Activated T-cell treated with anti-CD3 and anti-CD28 coated beads, Interleukin-2, amount 50 U/mL, for 1 hour (primary cell): ENCODE measurements around the gene SLC25A48.

Experiments
- DNase-seq: peaks from one replicate; pipeline ENCODE4 v3.0.0-alpha.2; 2020

SLC25A48 gene, protein sequence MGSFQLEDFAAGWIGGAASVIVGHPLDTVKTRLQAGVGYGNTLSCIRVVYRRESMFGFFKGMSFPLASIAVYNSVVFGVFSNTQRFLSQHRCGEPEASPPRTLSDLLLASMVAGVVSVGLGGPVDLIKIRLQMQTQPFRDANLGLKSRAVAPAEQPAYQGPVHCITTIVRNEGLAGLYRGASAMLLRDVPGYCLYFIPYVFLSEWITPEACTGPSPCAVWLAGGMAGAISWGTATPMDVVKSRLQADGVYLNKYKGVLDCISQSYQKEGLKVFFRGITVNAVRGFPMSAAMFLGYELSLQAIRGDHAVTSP

DNA sequence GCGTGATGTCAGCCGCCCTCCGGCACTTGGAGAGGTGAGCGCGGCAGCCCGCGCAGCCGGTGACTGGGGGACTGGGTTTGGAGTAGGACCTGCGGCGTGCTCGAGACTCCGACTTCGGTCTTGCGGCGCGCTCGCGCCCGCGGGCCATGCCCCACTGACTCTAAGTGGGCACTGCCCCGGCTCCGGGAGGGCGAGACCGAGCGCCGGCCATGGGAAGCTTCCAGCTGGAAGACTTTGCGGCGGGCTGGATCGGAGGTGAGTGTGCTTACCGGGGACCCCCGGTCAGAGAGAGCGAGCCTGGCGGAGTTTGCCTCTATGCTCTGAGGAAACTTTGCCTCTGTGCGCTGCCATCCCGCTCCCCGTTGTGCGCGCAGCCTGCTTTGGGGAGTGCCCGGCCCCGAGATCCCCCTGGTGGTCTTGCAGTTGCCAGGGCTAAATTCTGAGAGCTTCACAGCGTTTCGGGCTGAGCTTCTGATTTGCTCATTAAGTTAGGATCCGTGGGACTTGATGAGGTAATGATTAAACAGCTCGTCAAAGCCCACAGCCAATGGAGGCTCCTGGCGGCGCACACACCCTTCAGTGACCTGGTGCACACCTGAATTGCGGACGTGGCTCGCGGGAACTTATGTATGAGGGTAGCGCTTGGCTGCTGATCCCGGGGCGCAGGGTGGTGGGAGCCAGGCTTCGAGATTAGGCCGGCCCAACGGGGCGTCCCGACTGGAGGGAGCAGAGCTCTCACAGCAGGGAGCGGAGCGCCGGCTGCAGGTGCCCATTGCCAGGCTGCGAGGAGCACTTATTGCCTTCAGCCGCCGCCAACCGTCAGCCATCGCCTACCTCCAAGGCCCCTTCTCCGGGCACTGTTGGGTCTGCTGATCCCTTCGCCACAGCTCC lies at the start of gene SLC25A48:
SLC25A48 (plus strand) TSS at position 25 of the 891 bp plus-strand sequence; CDS start at position 210, 185 bp downstream.
- DNase-seq, result no peak

DNA sequence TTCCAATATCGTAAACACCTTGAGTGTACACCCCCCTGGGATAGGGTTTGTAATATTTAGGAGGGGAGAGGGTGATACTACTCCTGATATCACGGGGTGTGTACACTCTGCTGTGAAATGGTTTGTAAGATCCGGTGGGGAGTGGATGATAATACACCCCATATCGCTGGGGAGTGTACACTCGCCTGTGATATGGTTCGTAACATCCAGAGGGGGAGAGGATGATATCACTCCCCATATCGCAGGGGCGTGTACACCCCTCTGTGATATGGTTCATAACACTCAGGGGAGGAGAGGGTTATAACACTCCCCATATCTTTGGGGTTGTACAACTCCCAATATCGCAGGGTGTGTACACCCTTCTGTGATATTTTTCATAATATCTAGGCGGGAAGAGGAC lies 33.8 kb upstream of the SLC25A48 start:
- DNase-seq, result no peak

DNA sequence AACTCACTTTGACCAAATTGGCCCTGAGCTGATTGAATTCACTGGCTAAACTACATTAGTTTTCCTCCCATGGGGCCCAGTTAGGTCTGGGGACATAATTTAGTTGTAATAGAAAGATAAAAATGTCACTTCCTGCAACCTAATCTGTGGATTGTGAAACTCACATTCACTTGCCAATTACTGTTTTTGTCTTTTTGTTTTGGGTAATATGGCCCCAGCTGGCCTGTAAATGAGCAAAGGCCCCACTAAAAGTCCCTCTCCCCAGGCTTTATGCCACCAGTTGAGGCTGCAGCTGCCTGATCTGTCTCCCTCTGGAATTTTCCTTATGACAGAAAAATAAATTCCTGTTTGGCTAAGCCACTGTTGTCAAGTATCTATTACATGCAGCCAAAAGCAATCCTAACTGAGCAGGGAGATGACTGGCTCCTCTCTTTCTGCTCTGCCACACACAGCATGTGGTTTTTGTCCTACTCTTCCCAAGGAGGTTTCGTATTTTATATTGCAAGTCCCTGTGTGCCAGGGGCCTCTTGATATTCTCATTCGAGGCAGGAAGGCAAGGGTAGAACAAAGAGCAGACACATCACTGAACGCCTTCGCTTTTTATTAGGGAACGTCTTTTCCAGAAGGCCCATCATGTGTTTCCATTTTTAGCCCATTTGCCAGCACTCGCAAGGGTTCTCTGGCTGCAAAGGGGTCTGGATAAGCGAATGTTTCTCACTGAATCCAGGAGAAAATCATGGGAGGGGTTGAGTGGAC lies 24.1 kb upstream of the SLC25A48 start:
- no peak for DNase-seq

DNA sequence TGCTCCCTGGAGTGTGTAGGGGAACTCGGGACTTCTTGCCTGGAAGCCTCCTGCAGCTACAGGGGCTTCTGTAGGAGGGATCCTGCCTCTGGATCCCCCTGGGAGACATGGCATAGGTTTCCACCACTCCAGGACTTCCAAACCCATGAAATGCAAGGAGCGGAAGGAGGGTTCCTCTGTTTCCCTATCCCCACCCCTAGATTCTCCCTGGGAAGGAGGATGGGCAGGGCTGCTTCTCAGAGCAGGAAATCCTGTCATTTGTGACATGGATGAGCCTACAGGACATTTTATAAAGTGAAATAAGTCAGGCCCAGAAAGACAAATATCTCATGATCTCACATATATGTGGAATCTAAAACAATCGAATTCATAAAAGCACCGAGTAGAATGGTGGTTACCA lies 23.5 kb upstream of the SLC25A48 start:
- no peak for DNase-seq

DNA sequence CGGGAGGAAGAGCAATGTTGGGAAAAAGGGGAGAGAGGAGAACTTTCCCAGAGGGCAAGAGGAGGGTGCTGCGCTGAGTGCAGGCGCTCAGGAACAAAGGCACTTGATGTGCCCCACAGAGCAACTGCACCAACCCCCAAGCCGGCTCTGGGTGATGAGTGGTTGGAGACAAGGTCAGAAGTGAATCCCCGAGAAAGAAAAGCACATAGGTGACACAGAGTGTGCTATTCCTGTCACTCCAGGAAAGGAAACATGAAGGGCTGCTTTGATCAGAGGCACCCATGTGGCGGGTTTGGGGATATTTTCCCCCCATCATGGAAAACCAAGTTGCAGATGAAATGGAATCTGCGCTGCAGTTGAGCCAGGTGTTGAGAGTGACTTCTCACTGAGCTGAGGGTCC lies 20.7 kb upstream of the SLC25A48 start:
- no peak for DNase-seq

DNA sequence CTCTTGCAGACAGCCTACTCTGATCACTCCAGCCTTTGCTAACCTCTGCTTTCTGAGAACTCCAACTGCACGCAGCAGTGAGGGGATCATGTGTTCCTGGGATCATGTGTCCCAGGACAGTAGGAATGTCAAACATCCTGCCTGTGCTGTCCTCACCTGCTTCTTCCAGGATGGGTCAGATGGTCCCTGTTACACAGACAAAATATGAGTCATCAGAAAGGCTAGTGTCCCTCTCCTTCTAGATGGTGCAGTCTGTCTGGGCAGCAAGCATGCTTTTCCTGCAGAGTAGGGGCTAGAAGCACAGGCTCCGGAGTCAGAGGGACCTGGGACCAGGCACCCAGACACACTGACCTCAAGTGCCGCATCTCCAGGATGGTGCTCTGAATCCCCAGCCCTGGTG lies 20.1 kb upstream of the SLC25A48 start:
- no peak for DNase-seq

DNA sequence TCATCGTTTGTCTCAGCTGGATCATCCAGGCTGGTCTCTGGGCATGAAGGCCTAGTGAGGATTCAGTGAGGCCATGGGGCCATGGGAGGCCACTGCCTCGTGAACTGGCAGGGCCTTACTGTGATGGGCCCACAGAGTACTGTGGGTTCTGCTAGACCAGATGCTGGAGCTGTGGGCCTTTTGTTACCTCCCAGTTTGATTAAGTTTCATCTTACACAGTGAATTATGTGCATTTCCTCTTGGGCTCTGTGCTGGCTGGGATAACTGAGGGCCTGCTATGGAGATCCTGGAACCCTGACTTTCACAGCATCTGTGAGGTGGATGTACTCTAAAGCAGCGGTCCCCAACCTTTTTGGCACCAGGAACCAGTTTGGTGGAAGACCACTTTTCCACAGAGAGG lies 19.7 kb upstream of the SLC25A48 start:
- DNase-seq, result no peak

DNA sequence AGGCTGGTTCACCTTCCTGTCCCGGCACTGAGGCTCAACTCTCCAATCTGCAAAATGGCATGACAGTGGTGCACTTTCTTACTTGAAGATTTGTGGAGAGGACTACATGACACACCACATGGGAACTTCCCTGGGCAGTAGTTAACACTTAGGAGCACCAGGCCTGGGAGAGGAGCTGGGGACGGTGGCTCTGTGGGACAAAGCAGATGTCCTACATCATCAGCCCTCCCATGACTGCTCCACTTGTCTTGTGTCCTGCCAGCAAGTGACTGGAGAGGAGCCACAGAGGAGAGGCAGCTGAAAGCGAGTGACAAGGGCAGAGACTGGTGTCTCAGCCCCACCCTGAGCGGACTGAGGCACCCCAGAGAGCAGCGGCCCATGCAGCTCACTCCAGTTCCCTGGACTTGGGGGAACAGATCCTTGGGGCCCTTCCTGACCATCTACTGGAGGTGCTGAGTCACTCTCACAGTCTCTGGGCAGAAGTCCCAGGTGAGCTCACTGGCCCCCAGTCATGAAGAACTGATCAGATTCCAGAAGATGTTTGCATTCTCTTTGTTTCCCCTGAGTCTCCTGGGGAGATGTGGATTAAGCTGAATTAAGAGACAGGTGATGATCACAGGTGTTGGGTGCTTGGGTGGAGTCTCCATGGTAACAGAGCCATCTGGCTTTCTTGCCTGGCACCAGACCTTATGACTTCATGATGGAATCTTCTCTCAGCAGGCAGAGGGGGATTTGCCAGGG lies 13.2 kb upstream of the SLC25A48 start:
- DNase-seq, result no peak

DNA sequence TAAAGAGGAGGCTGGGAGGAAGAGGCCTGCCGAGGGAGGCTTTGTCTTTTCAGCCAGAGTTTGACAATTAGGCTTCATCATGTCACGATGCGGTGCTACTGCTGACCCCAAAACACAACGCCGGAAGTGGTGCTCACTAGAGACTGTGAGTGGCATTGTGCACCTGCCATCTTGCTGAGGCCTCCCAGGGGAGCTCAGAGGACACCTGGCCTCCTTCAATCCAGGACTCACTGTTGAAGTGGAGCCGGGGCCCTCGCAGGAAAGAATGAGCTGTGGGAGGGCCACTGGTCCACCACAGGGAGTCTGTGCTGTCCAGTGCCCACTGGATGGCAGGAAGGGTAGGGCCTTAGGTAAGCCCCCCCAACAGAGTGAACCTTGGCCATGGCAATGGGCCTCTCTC lies 12.7 kb upstream of the SLC25A48 start:
- no peak for DNase-seq

DNA sequence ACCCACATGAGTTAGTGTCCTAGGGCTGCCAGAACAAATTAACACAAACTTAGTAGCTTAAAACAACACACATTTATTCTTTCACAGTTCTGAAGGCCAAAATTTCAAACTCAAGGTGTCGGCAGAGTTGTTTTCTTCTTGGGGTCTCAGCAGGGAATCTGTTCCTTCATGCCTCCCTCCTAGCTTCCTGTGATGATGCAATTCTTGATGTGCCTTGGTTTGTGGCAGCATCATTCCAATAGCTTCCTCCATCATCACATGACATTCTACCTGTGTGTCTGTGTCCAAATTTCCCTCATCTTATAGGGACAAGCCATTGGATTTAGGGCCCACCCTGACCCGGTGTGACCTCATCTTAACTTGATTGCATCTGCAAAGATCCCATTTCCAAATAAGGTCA lies 12.2 kb upstream of the SLC25A48 start:
- DNase-seq, result no peak

DNA sequence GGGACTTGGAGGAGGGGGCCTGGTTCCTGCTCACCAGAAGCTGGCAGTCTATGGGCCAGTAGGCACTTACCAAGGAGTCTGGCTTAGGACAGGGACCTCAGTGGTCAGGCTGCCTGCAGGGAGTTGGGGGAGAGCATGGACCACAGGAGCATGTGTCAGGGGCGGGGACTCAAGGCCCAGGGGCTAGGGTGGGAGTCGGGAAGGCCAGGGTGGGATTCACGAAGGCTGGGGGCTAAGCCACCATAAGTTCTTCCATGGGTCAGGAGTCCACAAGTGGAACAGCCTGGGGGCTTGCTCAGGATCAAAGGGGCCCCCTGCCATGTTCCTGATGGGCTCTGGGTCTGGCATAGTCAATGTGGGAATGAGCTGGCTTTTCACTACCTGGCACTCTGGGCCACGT lies 11.5 kb upstream of the SLC25A48 start:
- no peak for DNase-seq

DNA sequence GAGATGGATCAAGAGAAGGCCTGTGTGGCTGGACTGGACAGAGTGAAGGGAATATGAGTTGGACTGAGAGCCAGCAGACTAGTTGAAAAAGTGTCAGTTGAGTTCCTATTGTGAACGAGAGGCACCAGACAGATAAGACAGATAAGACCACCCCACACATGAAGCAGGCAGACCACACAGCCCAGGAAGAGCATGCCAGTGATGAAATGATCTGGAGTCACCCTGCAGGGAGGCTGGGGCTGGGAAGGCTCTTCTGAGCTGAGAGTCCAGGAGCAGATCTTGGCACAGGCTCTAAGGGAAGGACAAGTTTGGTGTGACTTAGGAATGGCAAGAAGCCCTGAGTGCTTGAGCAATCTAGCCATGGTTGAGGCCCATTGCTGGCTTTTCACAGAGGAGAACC lies 10.6 kb upstream of the SLC25A48 start:
- DNase-seq, result no peak

DNA sequence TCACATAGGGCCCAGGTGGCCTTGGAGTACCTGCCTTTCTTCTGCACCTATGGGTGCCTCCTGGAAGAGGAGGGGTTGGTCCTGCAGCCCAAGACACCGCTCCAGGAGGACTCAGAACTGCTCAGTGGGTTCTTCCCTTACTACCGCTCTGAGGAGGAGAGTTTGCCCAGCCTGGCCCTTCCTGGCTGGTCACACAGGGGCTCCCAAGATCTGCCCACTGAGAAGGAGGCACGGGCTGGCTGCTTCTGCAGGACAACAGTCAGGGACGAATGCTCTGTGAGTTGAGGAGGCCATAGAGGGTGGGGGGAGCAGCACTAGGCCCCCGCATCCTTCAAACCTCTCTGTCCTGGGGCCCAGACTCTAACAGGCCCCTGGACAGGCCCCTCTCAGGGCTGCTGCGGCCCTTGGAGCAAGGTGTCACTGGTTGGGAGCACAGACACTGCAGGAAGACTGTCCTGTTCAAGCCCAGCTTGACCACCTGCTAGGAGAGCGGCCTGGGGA lies 9.9 kb upstream of the SLC25A48 start:
- DNase-seq, result no peak

DNA sequence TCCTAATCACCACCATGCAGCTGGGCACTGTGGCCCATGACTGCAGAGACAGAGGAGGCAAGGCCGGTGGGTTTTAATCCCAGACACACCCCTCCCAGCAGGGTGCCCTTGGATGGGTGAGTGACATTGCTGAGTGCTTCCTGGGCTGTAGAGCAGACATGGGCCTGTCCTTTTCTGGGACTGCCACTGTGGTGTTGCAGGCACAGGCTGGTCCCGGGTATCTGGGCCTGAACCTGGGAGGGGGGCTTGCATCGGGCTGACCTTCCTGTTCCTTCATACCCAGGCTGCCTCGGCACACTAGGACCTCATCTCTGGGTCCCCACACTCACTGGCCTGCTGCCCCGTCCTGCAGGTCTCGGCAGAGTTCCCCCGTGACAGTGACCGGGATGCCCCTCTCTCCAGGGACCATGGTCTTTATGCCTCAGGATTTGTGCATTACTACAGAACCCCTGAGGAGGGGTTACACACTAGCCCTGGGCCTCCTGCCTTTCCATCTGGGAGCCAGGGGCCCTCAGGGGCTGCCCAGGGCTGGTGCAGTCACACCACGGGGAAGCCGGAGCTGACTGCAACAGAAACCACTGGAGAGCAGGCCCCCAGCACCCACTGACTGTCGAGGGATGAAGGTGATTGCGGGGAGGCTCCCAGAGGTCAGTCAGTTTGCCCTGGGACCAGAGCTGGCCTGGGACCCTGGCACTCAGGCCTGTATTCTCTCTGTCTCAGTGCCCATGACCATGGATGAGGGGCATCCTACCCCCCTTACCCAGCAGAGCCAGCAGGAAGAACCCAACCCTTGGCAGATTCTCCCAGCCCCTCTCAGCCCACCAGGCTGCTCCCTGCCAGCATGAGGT lies 8.9 kb upstream of the SLC25A48 start:
- DNase-seq, result no peak

DNA sequence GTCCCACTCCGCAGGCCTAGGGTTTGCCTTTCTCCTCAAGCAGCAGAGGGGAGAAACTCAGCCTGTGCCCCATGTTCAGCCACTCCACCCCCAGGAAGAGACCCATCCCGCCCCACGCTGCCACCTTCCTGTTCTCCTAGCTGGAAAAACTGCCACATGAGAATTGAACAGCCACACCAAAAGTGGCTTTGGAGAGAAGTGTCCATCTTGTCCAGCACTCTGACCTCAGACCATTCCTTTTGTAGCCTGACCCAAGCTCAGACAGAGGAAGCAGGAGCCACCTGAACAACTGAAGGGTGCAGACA lies 8.3 kb upstream of the SLC25A48 start:
- no peak for DNase-seq

DNA sequence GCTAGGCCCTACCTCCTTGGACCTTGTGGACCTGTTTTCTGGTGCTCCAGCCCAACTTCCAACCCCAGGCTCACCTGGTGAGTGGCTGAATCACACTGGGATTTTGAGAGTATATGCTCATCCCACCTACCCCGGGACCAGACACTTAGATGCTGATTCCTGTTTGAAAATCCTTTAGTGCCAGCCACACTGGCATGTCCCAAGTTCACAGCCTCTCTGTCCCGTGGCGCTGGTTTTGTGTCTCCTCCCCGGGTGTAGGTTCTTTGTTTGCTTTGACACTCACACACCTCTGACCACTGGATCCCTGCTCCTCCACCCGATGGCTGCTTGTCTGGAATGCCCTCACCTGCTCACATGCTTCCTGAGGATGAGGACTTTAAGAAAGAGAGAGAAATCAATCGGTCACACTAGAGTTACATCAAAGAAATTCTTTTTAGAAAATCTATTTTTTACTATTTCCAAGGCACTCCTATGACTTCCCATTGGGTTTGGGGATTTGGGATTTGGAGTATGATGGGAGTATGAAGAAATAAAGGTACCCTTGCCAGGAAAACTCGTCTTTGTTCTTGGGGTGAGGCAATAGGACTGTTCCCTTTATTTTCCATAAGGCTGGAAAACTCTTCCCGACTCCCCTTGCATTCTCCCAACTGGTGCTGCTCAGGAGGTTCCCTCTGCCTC lies 7.3 kb upstream of the SLC25A48 start:
- no peak for DNase-seq

DNA sequence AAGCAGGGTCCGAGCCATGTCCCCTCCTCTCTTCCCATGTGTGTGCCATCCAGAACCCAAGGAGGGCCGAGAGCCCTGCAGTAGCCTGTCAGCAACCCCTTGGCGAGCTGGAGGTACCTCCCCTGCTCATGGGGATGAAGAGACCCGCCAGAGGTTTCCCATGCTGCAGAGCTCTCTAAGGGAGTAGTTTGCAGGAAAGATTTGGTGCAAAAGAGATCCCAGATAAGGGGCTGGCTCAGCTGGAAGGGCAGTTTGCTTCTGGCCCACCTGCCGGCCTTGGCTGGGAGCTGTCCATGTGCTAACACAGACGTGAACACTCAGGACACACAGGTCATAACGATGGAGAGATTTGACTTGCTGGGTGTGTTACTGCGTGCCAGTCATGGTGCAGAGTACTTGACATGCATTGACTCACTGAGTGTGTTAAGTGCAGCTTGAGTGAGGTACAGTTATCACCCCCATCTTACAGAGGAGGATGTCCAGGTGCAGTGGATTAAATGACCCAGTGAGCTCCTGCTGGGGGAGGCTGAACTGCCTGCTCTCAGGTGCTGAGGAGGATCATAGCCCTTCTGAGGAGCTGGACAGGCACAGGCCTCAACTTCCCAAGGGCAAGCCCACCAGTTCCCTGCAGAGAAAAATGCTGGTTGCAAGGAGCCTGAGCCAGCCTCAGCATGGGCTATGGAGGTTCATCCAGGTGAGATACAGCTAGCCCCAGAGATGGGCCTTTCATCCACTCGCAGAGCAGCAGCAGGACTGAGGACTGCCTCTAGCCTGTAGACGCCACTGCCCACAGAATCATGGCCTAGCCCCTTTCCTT lies 6.3 kb upstream of the SLC25A48 start:
- DNase-seq, result no peak

DNA sequence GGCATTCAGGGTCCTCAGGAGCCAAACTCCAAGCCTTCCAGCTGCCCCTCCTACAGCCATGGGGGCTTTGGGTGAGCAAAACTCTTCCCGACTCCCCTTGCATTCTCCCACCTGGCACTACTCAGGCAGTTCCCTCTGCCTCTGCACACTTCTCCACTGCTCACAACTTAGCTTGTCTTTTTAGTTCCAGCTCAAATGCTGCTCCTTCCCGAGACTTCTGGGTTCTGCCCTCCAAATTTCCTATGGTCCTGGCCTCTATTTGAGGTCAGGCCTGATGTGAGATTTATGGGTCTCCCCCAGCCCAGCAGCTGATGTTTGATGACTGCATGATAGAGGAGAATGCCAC lies 5.7 kb upstream of the SLC25A48 start:
- no peak for DNase-seq

DNA sequence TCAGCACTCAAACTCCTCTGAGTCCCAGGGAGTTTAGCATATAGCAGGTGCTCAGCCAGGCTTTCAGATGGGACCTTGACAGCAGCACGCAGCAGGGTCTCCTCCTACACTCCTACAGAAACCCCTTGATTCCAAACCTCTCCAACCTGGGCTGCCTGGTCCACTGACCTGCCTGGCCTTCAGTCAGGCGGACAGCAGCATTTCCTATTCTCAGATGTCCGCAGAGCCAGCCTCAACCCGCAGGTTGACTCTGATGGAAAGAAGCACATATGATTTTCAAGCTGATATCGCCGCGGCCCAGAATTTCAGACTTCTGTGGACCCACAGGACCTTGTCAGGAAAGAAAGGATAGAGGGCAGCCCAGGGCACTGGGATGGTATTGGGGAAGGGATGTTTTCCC lies 5.3 kb upstream of the SLC25A48 start:
- no peak for DNase-seq

DNA sequence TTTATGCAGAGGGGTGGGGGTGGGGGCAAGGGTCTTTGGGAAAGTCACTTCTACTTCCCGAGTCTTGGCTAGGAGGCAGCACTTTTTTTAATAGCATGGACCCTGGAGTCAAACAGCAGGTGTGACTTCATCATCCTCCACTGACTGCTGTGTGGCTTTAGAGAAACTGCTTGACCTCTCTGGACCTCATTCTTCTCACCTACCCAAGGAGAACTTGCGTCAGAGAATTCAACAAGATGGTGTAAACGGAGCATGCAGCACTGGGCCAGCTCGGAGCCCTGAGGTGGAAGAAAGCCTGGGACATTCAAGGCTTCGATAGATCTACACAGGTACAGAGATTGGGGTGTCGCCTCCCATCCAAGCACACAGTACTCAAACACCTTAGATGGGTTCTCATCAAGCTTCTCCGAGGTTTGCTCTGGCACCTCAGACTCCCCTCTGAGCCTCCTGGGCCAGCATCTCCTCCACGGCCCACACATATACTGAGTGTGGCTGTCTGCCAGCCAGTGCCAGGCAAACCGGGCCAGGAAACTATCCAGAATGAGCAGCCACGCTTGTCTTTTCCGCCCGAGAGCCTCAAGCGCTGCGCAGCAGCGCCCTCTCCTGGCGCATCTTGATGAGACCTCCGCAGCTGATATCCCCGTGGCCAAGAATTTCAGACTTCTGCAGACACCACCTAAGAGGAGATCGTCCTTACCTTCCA lies 4.6 kb upstream of the SLC25A48 start:
- no peak for DNase-seq
